Nephron progenitor cell (in vitro differentiated cells): ENCODE results near the gene CNIH4.

Source experiments
- DNase-seq: peaks from one replicate; pipeline ENCODE4 v3.0.0; 2021
- H3K27ac Mint-ChIP-seq: 2 replicates; pipeline ENCODE4 v1.8.0; 2021; ENCODE audit warnings: mild to moderate bottlenecking, moderate library complexity, mixed read lengths
- H3K27me3 Mint-ChIP-seq: 2 replicates; pipeline ENCODE4 v1.8.0; 2021; ENCODE audit warnings: mild to moderate bottlenecking, low read depth, mixed read lengths; ENCODE audit not compliant: poor library complexity
- H3K36me3 Mint-ChIP-seq: 2 replicates; pipeline ENCODE4 v1.8.0; 2021; ENCODE audit warnings: low read depth, mixed read lengths
- H3K4me1 Mint-ChIP-seq: 2 replicates; pipeline ENCODE4 v1.8.0; 2021; ENCODE audit warnings: mixed read lengths
- H3K4me3 Mint-ChIP-seq: 2 replicates; pipeline ENCODE4 v1.8.0; 2021; ENCODE audit warnings: mild to moderate bottlenecking, moderate library complexity, mixed read lengths
- H3K9me3 Mint-ChIP-seq: 2 replicates; pipeline ENCODE4 v1.8.0; 2021; ENCODE audit warnings: mild to moderate bottlenecking, moderate library complexity, mixed read lengths
- TF ChIP-seq, protein P1 (sequence below): fragments of 200-600 bp; sonication (generic); IDR thresholded peaks from 2 replicates; pipeline ENCODE4 v1.5.0; 2021; ENCODE audit warnings: antibody characterized with exemption

Gene CNIH4

DNA sequence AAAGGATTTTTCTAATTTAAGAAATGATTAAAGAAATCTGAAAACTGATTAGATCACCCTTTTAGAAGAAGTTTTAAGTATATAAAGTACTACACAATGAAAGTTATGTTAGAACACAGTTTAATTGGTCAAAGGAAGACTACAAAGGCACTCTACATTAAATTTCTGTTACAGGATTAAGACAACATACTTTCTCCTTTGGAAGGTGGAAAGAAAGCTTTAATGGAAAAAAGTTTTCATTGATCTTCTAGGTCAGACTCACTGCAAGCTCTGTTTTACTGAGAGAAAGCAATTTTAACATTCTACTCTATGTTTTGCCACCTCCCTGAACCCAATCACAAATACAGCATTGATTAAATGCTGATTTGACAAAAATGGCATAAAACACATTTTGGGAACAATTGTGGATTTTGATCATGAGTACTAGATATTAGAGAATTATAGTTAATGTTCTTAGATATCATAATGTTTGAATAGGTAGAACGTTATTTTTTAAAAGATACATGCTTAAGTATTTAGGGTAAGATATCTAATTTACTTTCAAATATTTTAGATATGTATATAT lies 45.9 kb downstream of the CNIH4 start:
- Mint-ChIP-seq H3K4me3 (no peak overlapping the region), H3K4me1 (no peaks in the 10 kb centered on the region), H3K27ac (no peak overlapping the region), H3K9me3 (no peaks in the 10 kb centered on the region), H3K27me3 (no peaks in the 10 kb centered on the region), H3K36me3 (peaks cover 76% of the 10 kb centered on the region)
- TF ChIP-seq, protein P1, sequence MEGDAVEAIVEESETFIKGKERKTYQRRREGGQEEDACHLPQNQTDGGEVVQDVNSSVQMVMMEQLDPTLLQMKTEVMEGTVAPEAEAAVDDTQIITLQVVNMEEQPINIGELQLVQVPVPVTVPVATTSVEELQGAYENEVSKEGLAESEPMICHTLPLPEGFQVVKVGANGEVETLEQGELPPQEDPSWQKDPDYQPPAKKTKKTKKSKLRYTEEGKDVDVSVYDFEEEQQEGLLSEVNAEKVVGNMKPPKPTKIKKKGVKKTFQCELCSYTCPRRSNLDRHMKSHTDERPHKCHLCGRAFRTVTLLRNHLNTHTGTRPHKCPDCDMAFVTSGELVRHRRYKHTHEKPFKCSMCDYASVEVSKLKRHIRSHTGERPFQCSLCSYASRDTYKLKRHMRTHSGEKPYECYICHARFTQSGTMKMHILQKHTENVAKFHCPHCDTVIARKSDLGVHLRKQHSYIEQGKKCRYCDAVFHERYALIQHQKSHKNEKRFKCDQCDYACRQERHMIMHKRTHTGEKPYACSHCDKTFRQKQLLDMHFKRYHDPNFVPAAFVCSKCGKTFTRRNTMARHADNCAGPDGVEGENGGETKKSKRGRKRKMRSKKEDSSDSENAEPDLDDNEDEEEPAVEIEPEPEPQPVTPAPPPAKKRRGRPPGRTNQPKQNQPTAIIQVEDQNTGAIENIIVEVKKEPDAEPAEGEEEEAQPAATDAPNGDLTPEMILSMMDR = no peak
- no peak for DNase-seq

DNA sequence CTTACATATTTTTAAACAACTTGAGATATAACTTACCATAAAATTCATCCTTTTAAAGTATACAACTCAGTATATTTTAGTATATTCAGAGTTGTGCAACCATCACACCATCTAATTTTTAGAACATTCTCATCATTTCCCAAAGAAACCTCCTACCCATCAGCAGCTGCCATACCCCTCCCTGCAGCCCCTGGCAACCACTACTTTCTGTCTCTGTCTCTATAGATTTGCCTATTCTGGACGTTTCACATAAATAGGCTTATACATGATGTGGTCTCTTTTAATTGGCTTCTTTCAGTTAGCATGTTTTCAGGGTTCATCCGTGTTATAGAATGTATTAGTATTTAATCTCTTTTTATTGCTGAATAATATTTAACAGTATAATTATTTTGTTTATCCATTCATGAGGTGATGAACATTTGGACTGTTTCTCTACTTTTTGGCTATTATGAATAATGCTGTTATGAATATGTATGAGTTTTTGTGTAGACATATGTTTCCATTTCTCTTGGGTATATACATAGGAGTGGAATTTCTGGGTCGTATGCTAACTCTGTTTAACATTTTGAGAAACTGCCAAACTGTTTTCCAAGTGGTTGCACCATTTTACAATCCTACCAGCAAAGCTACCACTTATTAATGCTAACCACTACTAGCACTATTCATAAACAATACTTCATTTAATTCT lies 48.4 kb downstream of the CNIH4 start:
- TF ChIP-seq, protein P1 = no peak
- no peaks in the 10 kb centered on the region for H3K27me3 Mint-ChIP-seq
- H3K27ac Mint-ChIP-seq = no peak overlapping the region
- DNase-seq = no peak
- no peaks in the 10 kb centered on the region for H3K4me1 Mint-ChIP-seq
- no peaks in the 10 kb centered on the region for H3K9me3 Mint-ChIP-seq
- peaks cover 65% of the 10 kb centered on the region for H3K36me3 Mint-ChIP-seq
- no peak overlapping the region for H3K4me3 Mint-ChIP-seq

DNA sequence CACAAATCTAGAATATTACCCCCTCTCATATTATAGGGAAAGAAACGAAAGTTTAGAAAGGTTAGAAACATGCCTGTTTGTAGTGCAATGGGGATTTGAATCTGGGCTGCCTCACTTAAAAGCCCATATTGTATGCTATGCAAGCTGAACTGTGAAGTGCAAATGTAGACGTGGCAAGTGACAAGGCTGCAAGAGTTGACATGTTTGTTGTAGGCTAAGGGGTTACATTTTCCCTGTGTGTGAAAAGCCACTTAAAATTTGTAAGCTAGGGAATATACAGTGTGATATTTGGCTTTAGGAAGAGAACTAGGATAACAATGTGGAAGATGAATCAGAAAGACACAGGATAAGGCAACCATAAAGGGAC lies 48.9 kb downstream of the CNIH4 start:
- peaks cover 68% of the 10 kb centered on the region for H3K36me3 Mint-ChIP-seq
- no peak overlapping the region for H3K4me3 Mint-ChIP-seq
- no peaks in the 10 kb centered on the region for H3K27me3 Mint-ChIP-seq
- TF ChIP-seq, protein P1 = no peak
- no peaks in the 10 kb centered on the region for H3K9me3 Mint-ChIP-seq
- DNase-seq = no peak
- H3K4me1 Mint-ChIP-seq = no peaks in the 10 kb centered on the region
- no peak overlapping the region for H3K27ac Mint-ChIP-seq

DNA sequence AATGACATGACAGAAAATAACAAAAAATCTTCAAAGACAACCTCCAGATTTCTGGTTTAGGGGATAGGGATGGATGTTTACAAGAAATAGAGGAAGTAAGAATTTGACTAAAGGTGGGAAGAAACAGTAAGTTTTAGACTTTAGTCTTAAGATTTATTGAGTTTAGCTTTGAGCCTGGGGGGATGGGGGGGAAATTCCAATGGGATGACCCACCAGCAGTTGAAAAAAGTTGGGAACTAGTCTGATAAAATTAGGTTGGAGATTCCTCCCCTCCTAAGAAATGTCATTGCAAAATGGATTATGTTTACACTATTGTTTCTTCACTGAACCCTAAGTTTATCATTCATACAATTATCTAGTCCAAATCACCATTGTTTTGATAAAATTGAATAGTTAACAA lies 49.5 kb downstream of the CNIH4 start:
- Mint-ChIP-seq H3K27ac (no peak overlapping the region), H3K9me3 (no peaks in the 10 kb centered on the region), H3K27me3 (no peaks in the 10 kb centered on the region), H3K4me1 (no peaks in the 10 kb centered on the region), H3K36me3 (peaks cover 66% of the 10 kb centered on the region), H3K4me3 (no peak overlapping the region)
- DNase-seq = no peak
- TF ChIP-seq, protein P1 = no peak

DNA sequence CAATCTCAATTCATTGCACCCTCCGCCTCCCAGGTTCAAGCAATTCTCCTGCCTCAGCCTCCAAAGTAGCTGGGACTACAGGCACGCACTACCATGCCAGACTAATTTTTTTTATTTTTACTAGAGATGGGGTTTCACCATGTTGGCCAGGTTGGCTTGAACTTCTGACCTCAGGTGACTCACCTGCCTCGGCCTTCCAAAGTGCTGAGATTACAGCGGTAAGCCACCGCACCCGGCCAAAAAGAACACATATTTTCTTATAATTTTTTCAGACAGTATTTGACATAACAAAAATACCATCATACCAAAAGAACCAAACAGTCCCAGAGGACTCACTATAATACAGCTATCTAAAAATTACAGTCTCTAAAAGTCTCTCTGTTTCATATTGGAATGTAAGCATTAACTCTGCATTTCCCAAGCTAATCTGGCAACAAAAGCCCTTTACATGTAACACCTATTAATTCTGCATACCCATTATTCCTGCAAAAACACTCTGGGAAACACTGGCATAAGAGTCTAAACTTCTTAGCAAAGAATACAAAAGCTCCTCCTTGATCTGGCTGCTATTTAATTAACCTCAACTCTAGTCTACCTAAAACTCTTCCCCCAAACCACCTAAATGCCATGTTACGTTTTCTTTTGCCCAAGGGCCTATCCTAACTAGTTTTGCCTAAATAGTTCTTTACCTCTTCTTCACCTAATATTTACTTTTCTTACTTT lies 51.1 kb downstream of the CNIH4 start:
- TF ChIP-seq, protein P1 = no peak
- peaks cover 68% of the 10 kb centered on the region for H3K36me3 Mint-ChIP-seq
- no peaks in the 10 kb centered on the region for H3K27me3 Mint-ChIP-seq
- peaks cover 6% of the 10 kb centered on the region for H3K4me1 Mint-ChIP-seq
- DNase-seq = no peak
- H3K9me3 Mint-ChIP-seq = no peaks in the 10 kb centered on the region
- no peak overlapping the region for H3K4me3 Mint-ChIP-seq
- H3K27ac Mint-ChIP-seq = no peak overlapping the region

DNA sequence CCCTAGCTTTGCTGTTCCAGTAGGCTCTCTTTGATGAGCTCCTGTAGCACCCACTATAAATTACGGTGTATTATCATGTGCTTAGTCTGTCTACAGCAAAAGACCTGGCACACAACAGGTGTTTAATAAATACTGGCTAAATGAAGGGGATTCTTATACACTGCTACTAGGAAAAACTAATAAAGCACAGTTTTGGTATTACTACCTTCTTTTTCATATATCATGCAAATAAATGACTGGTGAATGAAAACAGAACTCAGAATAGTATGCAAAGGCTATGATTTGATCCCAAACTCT lies 51.6 kb downstream of the CNIH4 start:
- H3K4me3 Mint-ChIP-seq = no peak overlapping the region
- no peak for DNase-seq
- no peaks in the 10 kb centered on the region for H3K27me3 Mint-ChIP-seq
- H3K9me3 Mint-ChIP-seq = no peaks in the 10 kb centered on the region
- H3K27ac Mint-ChIP-seq = no peak overlapping the region
- H3K36me3 Mint-ChIP-seq = peaks cover 73% of the 10 kb centered on the region
- H3K4me1 Mint-ChIP-seq = peaks cover 11% of the 10 kb centered on the region
- TF ChIP-seq, protein P1 = no peak
